Choroid plexus epithelial cell (primary cell): ENCODE results near the gene CTNS.

Source experiments
- DNase-seq: peaks from one replicate; pipeline ENCODE4 v3.0.0-alpha.2; 2010; ENCODE audit warnings: low read depth
- H3K4me3 ChIP-seq: 2 replicates; pipeline ENCODE4 v1.5.1; 2011; ENCODE audit warnings: low read depth, mild to moderate bottlenecking, control low read depth, low read length, moderate library complexity
- TF ChIP-seq, protein P1 (sequence below): conservative IDR thresholded peaks from 2 replicates; pipeline ENCODE4 v1.5.1; 2011; ENCODE audit warnings: low read depth, mild to moderate bottlenecking, control low read depth, inconsistent platforms, low read length, moderate library complexity

The CTNS gene

DNA sequence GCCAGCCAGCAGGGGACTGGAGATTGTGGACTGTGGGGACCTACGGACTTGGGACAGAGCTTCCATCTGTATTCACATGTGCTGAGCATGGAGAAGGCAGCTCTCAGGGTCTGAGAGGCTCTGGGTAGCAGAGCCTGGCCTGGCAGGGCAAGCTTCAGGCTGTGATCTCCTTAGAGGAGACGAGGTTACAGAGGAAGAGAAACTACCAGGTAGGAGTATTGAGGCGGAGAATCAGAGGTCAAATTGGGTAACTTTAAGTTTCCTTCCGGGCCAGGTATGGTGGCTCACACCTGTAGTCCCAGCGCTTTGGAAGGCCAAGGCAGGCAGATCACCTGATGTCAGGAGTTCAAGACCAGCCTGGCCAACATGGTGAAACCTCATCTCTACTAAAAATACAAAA lies 8.8 kb downstream of the CTNS start:
- no peak for DNase-seq
- no peak overlapping the region for H3K4me3 ChIP-seq
- TF ChIP-seq, protein P1, sequence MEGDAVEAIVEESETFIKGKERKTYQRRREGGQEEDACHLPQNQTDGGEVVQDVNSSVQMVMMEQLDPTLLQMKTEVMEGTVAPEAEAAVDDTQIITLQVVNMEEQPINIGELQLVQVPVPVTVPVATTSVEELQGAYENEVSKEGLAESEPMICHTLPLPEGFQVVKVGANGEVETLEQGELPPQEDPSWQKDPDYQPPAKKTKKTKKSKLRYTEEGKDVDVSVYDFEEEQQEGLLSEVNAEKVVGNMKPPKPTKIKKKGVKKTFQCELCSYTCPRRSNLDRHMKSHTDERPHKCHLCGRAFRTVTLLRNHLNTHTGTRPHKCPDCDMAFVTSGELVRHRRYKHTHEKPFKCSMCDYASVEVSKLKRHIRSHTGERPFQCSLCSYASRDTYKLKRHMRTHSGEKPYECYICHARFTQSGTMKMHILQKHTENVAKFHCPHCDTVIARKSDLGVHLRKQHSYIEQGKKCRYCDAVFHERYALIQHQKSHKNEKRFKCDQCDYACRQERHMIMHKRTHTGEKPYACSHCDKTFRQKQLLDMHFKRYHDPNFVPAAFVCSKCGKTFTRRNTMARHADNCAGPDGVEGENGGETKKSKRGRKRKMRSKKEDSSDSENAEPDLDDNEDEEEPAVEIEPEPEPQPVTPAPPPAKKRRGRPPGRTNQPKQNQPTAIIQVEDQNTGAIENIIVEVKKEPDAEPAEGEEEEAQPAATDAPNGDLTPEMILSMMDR, result no peak

DNA sequence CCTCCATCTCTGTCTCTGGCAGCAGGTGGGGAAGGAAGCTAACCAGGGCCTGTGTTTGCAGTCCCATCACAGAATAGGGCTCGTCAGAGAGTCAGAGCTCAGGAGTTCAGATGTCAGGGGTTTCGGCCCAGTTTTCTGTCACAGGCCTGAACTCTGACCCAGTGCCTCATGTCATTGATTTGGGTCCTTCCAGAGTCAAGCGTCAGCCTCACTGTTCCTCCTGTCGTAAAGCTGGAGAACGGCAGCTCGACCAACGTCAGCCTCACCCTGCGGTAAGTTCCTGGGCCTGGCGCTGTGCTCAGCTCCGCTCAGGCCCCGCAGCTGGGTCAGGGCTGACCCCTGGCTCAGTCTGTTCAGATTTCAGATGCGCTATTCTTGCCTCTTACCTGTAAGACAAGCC lies 10.7 kb downstream of the CTNS start:
- DNase-seq, result no peak
- TF ChIP-seq, protein P1, result no peak
- no peak overlapping the region for H3K4me3 ChIP-seq

DNA sequence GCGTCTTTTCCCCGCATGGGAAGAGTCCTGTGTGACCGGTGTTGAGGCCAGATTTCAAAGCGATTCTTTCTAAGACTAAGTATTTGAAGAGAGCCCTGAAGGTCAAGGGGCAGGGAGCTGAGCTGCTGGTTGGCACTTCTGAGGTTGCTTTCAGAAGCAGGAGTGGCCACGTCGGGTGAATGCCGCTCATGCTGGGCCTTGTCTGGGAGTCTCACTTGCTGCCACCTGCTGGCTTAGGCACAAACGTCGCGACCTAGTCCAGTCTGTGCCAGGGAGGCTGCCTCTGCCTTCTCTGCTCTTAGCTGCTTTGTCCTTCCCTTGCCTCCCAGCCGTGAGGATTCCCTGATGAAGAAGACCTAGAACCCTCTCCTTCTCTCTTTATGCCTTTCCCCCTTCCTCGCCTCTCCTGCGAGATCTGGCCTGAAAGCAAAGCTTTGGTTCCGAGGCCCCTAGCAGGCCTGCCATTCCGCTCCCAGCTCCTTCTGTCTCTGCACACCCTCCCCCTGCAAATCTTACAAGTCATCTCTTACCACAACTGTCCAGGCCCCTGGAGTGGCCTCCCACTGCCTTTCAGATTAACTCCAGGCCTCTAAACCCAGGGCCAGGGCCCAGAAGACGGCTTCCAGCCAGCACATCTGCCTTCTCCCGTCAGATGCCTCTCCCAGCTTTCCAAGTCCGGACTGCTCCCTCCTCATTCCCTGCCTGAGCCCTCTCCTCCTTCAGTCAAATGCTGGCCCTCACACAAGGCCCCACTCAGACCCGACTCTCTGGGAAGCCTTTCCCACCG lies 11.4 kb downstream of the CTNS start:
- TF ChIP-seq, protein P1, result peak; percentile 73
- no peak overlapping the region for H3K4me3 ChIP-seq
- DNase-seq, result peak; percentile 81

DNA sequence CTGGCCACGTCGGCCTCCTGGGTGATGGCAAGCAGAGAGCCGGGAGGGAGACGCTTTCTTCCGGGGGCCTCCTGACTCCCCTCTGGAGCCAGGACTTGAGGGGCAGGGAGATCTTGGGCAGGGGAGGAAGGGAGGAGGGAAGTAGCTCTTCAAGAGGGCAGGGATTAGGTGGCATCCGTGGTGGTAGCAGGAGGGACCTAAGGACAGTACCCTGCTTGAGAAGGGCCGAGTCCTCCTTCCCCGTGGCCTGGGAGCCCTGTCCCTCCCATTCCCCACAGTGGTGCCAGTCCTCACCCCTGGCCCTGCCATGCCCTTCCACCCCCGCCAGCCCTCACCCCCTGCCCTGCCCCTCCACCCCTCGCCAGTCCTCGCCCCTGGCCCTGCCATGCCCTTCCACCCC lies 19.2 kb downstream of the CTNS start:
- DNase-seq, result no peak
- no peak overlapping the region for H3K4me3 ChIP-seq
- TF ChIP-seq, protein P1, result no peak

DNA sequence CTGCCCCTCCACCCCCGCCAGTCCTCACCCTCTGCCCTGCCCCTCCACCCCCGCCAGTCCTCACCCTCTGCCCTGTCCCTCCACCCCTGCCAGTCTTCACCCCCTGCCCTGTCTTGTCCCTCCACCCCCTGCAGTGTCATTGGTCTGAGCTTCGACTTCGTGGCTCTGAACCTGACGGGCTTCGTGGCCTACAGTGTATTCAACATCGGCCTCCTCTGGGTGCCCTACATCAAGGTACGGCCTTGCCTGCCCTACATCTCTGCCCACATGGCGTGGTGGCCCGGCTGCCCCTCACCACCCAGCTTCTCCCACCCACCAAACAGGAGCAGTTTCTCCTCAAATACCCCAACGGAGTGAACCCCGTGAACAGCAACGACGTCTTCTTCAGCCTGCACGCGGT lies 19.8 kb downstream of the CTNS start:
- TF ChIP-seq, protein P1, result no peak
- DNase-seq, result no peak
- H3K4me3 ChIP-seq, result no peak overlapping the region

DNA sequence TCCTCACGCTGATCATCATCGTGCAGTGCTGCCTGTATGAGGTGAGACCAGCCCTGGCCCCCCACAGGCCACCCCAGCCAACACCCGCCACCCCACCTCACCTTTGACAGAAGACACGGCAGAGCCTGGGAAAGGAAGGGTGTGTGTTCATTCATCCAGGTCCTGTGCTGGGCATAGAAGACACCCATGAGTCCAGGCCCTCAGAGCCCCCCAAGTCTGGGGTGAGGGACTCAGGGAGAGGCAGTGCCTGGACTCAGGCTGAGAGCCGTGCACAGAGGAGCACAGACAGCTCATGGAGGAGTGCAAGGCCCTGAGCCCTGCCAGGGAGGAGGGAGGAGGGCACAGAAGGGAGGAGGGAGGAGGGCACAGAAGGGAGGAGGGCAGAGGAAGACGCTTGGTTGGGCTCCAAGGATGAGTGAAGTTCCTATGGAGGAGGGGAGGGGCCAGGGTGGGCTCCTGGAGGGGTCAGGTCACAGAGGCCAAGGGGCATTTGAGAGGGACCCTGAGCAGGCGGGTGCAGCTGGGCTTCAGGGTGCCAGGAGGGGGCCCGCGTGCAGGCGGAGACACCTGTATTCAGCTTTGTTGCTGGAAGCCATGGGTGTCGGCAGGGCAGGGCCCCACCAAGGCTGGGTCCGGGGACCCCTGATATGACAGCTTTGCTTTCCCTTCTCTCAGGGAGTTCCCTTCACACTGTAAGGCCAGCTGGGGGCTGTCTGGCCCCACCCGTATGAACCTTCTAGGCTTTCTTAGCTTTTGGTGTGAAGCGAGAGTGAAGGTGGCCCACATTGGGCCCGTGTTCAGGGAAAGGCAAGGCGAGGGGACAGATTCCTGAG lies 20.4 kb downstream of the CTNS start:
- no peak for DNase-seq
- H3K4me3 ChIP-seq, result no peak overlapping the region
- TF ChIP-seq, protein P1, result no peak
